ENCODE results near the gene EREG. TPM values are rescaled to one million over a fixed set of nuclear protein-coding genes. Genes with fewer than 3 reads are reported as not detected.
A peak's percentile ranks its signal among the peaks of the same experiment; 100 is the strongest.

The EREG gene
- total and polyA plus RNA-seq, 9 of the 15 experiments (the other 6 are each of a cell fraction or from before 2014, with no cell fraction given): 0.97 to 7.3 (median 2.5) TPM

DNA sequence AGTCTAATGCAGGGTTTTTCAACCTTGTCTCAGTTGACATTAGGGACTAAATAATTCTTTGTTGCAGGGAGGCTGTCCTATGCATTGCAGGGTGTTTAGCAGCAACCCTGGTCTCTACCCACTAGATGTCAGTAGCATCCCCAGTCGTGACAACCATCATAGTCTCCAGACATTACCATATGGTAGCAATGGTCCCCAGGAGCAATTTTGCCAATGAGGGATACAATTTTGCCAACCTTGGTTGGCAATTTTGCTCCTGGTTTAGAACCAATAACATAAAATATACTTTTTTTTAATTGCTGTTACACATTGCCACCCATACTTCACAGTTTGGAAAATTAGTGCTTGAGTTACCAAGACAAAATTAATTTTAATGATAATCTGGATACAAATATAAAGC is 6.0 kb downstream of the EREG start (continued):
- TF ChIP-seq MEF2A (IDR thresholded peaks at IDR 0.05; ENCODE audit: control insufficient read depth, low read depth, low read length) (no peak), ZNF592 (IDR thresholded peaks at IDR 0.05) (0 out of 2 replicates have a peak, but pooled peaks have one; percentile 36), RBFOX2 (IDR thresholded peaks at IDR 0.05; ENCODE audit: low read depth, low read length) (peak; percentile 49), FOXM1 (IDR thresholded peaks at IDR 0.05; ENCODE audit: low read depth) (no peak), FOXM1 (CRISPR knock-in tag; IDR thresholded peaks at IDR 0.05; ENCODE audit: low read depth) (no peak), POLR3G (IDR thresholded peaks at IDR 0.05; ENCODE audit: extremely low read depth, insufficient read length, insufficient replicate concordance) (no peak), ATF1 (CRISPR knock-in tag; IDR thresholded peaks at IDR 0.05) (no peak), ATF1 (tag; IDR thresholded peaks at IDR 0.05) (no peak), U2AF2 (optimal IDR thresholded peaks at IDR 0.05; ENCODE audit: low read depth, low read length) (no peak), MEIS2 (IDR thresholded peaks at IDR 0.05; ENCODE audit: partially characterized antibody) (peak; percentile 11), CBX2 (IDR thresholded peaks at IDR 0.05; ENCODE audit: insufficient read depth, low read length, poor library complexity, severe bottlenecking) (no peak), POU5F1 (IDR thresholded peaks at IDR 0.05; ENCODE audit: borderline replicate concordance, low read depth, low read length, partially characterized antibody) (no peak), REST (IDR thresholded peaks at IDR 0.05; ENCODE audit: borderline replicate concordance) (peak; percentile 70), REST (CRISPR knock-in tag; IDR thresholded peaks at IDR 0.05; ENCODE audit: low read depth) (no peak)
- TF ChIP-seq, protein P1, sequence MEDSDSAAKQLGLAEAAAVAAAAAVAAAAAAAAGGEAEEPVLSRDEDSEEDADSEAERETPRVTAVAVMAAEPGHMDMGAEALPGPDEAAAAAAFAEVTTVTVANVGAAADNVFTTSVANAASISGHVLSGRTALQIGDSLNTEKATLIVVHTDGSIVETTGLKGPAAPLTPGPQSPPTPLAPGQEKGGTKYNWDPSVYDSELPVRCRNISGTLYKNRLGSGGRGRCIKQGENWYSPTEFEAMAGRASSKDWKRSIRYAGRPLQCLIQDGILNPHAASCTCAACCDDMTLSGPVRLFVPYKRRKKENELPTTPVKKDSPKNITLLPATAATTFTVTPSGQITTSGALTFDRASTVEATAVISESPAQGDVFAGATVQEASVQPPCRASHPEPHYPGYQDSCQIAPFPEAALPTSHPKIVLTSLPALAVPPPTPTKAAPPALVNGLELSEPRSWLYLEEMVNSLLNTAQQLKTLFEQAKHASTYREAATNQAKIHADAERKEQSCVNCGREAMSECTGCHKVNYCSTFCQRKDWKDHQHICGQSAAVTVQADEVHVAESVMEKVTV (CRISPR knock-in tag; IDR thresholded peaks at IDR 0.05): peak; percentile 43; the same call in 1 of the 2 replicates

Measured in K562 (cell line).